ENCODE results near the gene RALGAPB. TPM values are rescaled to one million over a fixed set of nuclear protein-coding genes. Genes with fewer than 3 reads are reported as not detected.

Gene RALGAPB
- total RNA-seq, 1 experiment from 2014 or later = 24.0 TPM

DNA sequence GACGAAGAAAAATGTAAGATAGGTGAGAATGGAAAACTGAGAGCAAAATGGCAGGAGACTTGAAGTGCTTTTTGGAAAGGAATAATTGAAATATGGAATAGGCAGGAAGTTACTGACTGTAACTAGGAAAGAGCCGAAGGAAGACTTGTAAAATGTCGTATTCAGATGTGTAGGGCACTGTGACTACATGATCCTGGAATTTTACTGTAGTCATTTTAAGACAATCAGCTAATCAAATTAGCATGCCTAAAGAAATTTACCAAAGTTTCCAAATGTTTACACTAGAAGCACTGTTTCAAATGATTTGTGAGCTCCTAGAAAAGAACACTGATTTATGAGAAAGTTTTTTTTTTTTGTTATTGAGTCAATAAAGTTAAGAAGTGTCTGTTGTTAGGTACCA is 87.1 kb downstream of the RALGAPB start:
- Histone ChIP-seq H3K9ac (ENCODE audit: low read length) (no peak overlapping the region), H3K4me2 (ENCODE audit: low read length) (no peak overlapping the region), H3K27me3 (ENCODE audit: insufficient read depth, low read length) (no peaks in the 10 kb centered on the region), H3K4me1 (ENCODE audit: control insufficient read depth in 1 of 2, insufficient read depth in 2 of 2, low read length in 2 of 2) (no peaks in the 10 kb centered on the region), H3K27ac (ENCODE audit: low read depth, low read length) (no peak overlapping the region), H3K4me3 (replicated peaks in 1 of 2; ENCODE audit: low read depth in 1 of 2, low read length in 2 of 2) (no peak overlapping the region), H3K9me2 (ENCODE audit: insufficient read depth) (no peaks in the 10 kb centered on the region), H3K9me3 (ENCODE audit: control insufficient read depth in 1 of 2, insufficient read depth in 1 of 2, low read depth in 1 of 2, low read length in 2 of 2) (no peaks in the 10 kb centered on the region), H3K79me2 (ENCODE audit: insufficient read depth, low read length) (no peaks in the 10 kb centered on the region), H3K36me3 (ENCODE audit: control insufficient read depth in 1 of 2, insufficient read depth in 2 of 2, low read length in 2 of 2) (peaks cover 6 to 11% of the 10 kb centered on the region in 2 experiments), H2AFZ (ENCODE audit: low read depth, low read length, poor library complexity, severe bottlenecking) (no peak overlapping the region), H4K20me1 (ENCODE audit: insufficient read depth) (no peaks in the 10 kb centered on the region)
- ChIA-PET POLR2A (no interaction called here), RAD21 (ENCODE audit: low non-redundant PET in 1 of 2, low total read pairs in 2 of 2, uncharacterized antibody in 2 of 2, unreplicated experiment in 2 of 2) (no interaction called here), CTCF (no interaction called here)
- DNase-seq (ENCODE audit: low read depth, low spot score) (no peak), ATAC-seq (no peak)
- no TSS peak for BruUV-seq (replicated peaks)
- intact Hi-C loops (cut with micrococcal nuclease) = no loop called here
- no peak for TF ChIP-seq POLR2A (IDR thresholded peaks at IDR 0.05; ENCODE audit: borderline replicate concordance, extremely low read depth, insufficient read depth, insufficient read length)
- no peak for TF ChIP-seq ELF1 (IDR thresholded peaks at IDR 0.05; ENCODE audit: borderline replicate concordance, low read depth)
- TF ChIP-seq, protein P1, sequence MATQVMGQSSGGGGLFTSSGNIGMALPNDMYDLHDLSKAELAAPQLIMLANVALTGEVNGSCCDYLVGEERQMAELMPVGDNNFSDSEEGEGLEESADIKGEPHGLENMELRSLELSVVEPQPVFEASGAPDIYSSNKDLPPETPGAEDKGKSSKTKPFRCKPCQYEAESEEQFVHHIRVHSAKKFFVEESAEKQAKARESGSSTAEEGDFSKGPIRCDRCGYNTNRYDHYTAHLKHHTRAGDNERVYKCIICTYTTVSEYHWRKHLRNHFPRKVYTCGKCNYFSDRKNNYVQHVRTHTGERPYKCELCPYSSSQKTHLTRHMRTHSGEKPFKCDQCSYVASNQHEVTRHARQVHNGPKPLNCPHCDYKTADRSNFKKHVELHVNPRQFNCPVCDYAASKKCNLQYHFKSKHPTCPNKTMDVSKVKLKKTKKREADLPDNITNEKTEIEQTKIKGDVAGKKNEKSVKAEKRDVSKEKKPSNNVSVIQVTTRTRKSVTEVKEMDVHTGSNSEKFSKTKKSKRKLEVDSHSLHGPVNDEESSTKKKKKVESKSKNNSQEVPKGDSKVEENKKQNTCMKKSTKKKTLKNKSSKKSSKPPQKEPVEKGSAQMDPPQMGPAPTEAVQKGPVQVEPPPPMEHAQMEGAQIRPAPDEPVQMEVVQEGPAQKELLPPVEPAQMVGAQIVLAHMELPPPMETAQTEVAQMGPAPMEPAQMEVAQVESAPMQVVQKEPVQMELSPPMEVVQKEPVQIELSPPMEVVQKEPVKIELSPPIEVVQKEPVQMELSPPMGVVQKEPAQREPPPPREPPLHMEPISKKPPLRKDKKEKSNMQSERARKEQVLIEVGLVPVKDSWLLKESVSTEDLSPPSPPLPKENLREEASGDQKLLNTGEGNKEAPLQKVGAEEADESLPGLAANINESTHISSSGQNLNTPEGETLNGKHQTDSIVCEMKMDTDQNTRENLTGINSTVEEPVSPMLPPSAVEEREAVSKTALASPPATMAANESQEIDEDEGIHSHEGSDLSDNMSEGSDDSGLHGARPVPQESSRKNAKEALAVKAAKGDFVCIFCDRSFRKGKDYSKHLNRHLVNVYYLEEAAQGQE (IDR thresholded peaks at IDR 0.05; ENCODE audit: low read depth) = no peak
- TF ChIP-seq POLR2AphosphoS5 (IDR thresholded peaks at IDR 0.05; ENCODE audit: low read depth, low read length) = no peak
- TF ChIP-seq, protein P2, sequence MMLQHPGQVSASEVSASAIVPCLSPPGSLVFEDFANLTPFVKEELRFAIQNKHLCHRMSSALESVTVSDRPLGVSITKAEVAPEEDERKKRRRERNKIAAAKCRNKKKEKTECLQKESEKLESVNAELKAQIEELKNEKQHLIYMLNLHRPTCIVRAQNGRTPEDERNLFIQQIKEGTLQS (IDR thresholded peaks at IDR 0.05) = no peak
- TF ChIP-seq, protein P3, sequence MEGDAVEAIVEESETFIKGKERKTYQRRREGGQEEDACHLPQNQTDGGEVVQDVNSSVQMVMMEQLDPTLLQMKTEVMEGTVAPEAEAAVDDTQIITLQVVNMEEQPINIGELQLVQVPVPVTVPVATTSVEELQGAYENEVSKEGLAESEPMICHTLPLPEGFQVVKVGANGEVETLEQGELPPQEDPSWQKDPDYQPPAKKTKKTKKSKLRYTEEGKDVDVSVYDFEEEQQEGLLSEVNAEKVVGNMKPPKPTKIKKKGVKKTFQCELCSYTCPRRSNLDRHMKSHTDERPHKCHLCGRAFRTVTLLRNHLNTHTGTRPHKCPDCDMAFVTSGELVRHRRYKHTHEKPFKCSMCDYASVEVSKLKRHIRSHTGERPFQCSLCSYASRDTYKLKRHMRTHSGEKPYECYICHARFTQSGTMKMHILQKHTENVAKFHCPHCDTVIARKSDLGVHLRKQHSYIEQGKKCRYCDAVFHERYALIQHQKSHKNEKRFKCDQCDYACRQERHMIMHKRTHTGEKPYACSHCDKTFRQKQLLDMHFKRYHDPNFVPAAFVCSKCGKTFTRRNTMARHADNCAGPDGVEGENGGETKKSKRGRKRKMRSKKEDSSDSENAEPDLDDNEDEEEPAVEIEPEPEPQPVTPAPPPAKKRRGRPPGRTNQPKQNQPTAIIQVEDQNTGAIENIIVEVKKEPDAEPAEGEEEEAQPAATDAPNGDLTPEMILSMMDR (IDR thresholded peaks at IDR 0.05 in 2 of 3, conservative IDR thresholded peaks at IDR 0.05 in 1 of 3; ENCODE audit: borderline replicate concordance in 1 of 3, insufficient read depth in 1 of 3, low read depth in 2 of 3, low read length in 2 of 3) = no peak
- no peak for TF ChIP-seq ZFX (IDR thresholded peaks at IDR 0.05)
- TF ChIP-seq, protein P4, sequence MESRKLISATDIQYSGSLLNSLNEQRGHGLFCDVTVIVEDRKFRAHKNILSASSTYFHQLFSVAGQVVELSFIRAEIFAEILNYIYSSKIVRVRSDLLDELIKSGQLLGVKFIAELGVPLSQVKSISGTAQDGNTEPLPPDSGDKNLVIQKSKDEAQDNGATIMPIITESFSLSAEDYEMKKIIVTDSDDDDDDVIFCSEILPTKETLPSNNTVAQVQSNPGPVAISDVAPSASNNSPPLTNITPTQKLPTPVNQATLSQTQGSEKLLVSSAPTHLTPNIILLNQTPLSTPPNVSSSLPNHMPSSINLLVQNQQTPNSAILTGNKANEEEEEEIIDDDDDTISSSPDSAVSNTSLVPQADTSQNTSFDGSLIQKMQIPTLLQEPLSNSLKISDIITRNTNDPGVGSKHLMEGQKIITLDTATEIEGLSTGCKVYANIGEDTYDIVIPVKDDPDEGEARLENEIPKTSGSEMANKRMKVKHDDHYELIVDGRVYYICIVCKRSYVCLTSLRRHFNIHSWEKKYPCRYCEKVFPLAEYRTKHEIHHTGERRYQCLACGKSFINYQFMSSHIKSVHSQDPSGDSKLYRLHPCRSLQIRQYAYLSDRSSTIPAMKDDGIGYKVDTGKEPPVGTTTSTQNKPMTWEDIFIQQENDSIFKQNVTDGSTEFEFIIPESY (IDR thresholded peaks at IDR 0.05; ENCODE audit: extremely low read depth, insufficient replicate concordance, low read length) = no peak

Measured in HCT116 (cell line).